AG04450 (cell line): ENCODE data around the gene EFCAB11. TPM values are rescaled to one million over a fixed set of nuclear protein-coding genes. Genes with fewer than 3 reads are reported as not detected.

Source experiments
- CTCF ChIA-PET: fragments of 300-600, 350-600 bp; formaldehyde crosslinking; extraction: SDS; loops from one replicate; lab custom pipeline; 2022; ENCODE audit warnings: antibody characterized with exemption, inconsistent platforms; lab: Charles Lee
- POLR2A ChIA-PET: fragments of 350-600 bp; formaldehyde crosslinking; extraction: SDS; loops from one replicate; lab custom pipeline; 2021; ENCODE audit warnings: antibody characterized with exemption, inconsistent platforms; lab: Yijun Ruan, JAX
- DNase-seq: peaks from one replicate; pipeline ENCODE4 v3.0.0-alpha.2; 2011; ENCODE audit warnings: low read depth, low spot score
- H3K27ac ChIP-seq: one replicate; pipeline ENCODE4 v1.5.1; 2012; ENCODE audit warnings: low read depth, low read length, control low read depth
- H3K27me3 ChIP-seq: one replicate; pipeline ENCODE4 v1.6.0; 2012; ENCODE audit warnings: low read length; ENCODE audit not compliant: control insufficient read depth, insufficient read depth
- H3K4me3 ChIP-seq: 2 replicates; pipeline ENCODE4 v1.5.1; 2011; ENCODE audit warnings: mild to moderate bottlenecking, low read depth, low read length, control low read depth
- H3K9me3 ChIP-seq: 2 replicates; pipeline ENCODE4 v1.5.1; 2012; ENCODE audit warnings: low read length; ENCODE audit not compliant: control insufficient read depth, insufficient read depth
- polyA plus RNA-seq: library from polyadenylated mRNA; depleted of rRNA; stranded (reverse); fragments of >200 nt; gene quantifications from 2 replicates; pipeline ENCODE4 v1.2.3, GENCODE V29; 2011
- TF ChIP-seq, protein P1 (sequence below): IDR thresholded peaks from 2 replicates; pipeline ENCODE4 v1.5.1; 2011; ENCODE audit warnings: low read depth, low read length, control low read depth, inconsistent platforms

Gene EFCAB11
- polyA plus RNA-seq, 1 experiment = 5.9 TPM

DNA sequence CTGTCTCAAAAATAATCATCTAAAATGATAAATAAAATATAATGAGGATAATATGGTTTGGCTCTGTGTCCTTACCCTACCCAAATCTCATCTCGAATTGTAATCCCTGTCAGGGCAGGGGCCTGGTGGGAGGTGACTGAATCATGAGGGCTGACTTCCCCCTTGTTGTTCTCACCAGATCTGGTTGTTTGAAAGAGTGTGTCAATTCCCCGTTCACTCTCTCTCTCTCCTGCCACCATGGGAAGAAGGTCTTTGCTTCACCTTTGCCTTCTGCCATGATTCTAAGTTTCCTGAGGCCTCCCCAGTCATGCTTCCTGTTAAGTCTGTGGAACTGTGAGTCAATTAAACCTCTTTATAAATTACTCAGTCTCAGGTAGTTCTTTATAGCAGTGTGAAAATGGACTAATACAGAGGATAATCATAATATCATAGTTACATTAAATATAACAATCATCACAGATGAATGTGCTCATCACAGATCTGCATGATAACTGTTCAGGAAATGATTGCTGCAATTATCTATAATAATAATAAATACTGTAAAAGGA lies 12.6 kb downstream of the EFCAB11 start:
- ChIA-PET CTCF (interaction anchor here (1.1 to 1.7 kb wide), 2 partner anchors 12 to 31 kb away, joined by 3 to 4 read pairs; no protein-coding TSS in a partner anchor), POLR2A (no interaction called here)
- TF ChIP-seq, protein P1, sequence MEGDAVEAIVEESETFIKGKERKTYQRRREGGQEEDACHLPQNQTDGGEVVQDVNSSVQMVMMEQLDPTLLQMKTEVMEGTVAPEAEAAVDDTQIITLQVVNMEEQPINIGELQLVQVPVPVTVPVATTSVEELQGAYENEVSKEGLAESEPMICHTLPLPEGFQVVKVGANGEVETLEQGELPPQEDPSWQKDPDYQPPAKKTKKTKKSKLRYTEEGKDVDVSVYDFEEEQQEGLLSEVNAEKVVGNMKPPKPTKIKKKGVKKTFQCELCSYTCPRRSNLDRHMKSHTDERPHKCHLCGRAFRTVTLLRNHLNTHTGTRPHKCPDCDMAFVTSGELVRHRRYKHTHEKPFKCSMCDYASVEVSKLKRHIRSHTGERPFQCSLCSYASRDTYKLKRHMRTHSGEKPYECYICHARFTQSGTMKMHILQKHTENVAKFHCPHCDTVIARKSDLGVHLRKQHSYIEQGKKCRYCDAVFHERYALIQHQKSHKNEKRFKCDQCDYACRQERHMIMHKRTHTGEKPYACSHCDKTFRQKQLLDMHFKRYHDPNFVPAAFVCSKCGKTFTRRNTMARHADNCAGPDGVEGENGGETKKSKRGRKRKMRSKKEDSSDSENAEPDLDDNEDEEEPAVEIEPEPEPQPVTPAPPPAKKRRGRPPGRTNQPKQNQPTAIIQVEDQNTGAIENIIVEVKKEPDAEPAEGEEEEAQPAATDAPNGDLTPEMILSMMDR = no peak
- no peak overlapping the region for H3K27ac ChIP-seq
- no peaks in the 10 kb centered on the region for H3K9me3 ChIP-seq
- no peak for DNase-seq
- no peak overlapping the region for H3K4me3 ChIP-seq
- H3K27me3 ChIP-seq = no peaks in the 10 kb centered on the region

DNA sequence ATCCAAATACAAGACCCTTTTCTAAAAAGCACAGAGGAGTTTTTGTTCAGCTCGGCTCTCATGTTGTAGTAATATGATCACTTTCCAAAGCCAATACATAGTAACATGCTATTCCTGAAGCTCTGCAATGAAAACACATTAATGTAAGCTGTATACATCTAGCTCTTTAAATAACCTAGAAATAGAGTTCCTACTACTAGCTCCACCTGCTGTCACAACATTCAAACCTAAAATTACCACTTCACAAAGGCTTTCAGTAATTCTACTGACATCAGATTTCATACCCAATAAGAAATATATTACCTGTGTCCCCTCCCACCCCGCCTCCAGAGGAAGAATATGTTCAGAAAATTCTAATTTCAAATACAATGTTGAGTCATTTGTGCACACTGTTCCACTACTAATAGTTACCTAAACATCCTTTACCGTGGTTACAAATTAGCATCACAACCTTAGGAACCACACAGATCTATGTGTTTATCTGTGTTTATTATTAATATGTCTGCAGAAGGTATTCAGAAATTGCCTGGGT lies 17.8 kb downstream of the EFCAB11 start:
- TF ChIP-seq, protein P1 = peak; percentile 36

DNA sequence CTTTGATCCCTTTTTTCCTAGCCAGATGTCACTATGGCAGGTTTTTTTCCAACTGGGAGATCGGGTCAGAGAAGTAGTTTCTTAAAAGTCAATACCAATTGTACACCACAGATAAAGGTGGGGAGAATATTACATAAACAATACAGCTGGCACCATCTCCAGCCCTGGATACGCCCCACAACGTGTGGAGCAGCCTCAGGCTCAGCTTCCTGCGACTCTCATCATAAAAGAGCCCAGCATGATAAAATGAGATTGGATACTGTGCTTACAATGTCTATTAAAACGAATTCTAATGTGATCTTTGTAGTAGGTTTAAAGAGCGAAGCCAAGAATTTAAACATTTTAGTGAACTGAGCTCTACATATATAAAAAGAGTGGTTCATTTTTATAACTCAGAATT lies 21.5 kb downstream of the EFCAB11 start:
- no peak overlapping the region for H3K27ac ChIP-seq
- POLR2A ChIA-PET = no interaction called here
- TF ChIP-seq, protein P1 = no peak
- no peak overlapping the region for H3K4me3 ChIP-seq
- no peaks in the 10 kb centered on the region for H3K9me3 ChIP-seq
- CTCF ChIA-PET = interaction anchor here (0.6 to 2.2 kb wide), 4 partner anchors 10 to 558 kb away, joined by 3 to 7 read pairs (median 4); no protein-coding TSS in a partner anchor
- DNase-seq = no peak
- H3K27me3 ChIP-seq = no peaks in the 10 kb centered on the region

More for the DNA sequence above, 17.8 kb downstream of the EFCAB11 start:
- Histone ChIP-seq H3K4me3 (no peak overlapping the region), H3K27me3 (no peaks in the 10 kb centered on the region), H3K9me3 (no peaks in the 10 kb centered on the region), H3K27ac (no peak overlapping the region)
- ChIA-PET CTCF (interaction anchor here (0.6 to 2.4 kb wide), 6 partner anchors 8 to 1027 kb away, joined by 3 to 15 read pairs (median 4); no protein-coding TSS in a partner anchor), POLR2A (no interaction called here)
- DNase-seq = no peak

DNA sequence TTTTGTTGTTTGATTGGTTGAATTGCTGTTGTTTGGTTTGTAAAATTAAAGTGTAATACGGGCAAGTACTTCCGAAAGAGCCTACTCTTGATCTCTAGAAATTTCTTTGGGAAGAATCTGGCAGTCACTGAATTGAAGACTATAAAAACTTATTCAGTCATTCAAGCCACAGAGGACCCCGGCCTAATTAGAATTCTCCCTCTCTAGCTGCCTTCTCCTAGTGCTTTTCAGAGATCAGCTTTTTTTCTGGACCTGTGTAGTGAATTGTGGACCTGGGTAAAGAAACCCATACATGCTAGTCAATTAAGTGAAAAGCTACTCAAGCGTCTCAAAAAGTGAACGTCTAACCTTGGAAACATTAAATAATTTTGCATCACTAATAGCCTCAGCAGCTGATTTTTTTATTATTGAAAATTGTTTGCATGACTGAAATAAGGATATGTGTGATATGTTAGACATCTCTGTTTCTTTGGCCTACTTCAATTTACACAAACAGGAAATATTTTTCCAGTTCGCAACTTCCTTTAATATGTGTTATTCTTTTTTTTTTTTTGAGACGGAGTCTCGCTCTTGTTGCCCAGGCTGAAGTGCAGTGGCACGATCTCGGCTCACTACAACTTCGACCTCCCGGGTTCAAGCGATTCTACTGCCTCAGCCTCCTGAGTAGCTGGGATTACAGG lies 27.2 kb downstream of the EFCAB11 start:
- POLR2A ChIA-PET = no interaction called here
- TF ChIP-seq, protein P1 = no peak
- Histone ChIP-seq H3K4me3 (no peak overlapping the region), H3K9me3 (no peaks in the 10 kb centered on the region), H3K27ac (no peak overlapping the region), H3K27me3 (no peaks in the 10 kb centered on the region)
- DNase-seq = no peak
- CTCF ChIA-PET = interaction anchor here (0.8 to 2.0 kb wide), 2 partner anchors 9 to 12 kb away, joined by 3 to 8 read pairs; no protein-coding TSS in a partner anchor

DNA sequence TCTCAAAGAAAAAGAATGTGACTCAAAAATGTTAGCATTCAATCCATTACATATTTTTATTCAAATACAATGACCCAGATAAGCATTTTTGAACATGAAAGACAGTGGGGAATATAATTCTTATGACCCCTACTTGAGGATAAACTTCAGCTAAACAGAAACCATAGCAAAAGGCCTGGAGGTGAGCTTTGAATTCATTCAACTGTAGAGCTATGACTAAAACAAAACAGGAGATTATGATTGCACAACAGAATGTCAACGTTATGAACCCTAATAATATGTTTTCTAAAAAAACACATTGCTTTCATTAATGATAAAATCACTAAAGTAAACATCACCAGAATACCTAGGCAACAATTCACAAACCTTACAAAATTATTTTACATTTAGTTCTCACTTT lies 27.8 kb downstream of the EFCAB11 start:
- H3K4me3 ChIP-seq = no peak overlapping the region
- ChIA-PET CTCF (interaction anchor here (0.8 to 2.0 kb wide), 3 partner anchors 10 to 46 kb away, joined by 3 to 8 read pairs (median 3); no protein-coding TSS in a partner anchor), POLR2A (no interaction called here)
- H3K27me3 ChIP-seq = no peaks in the 10 kb centered on the region
- TF ChIP-seq, protein P1 = no peak
- no peak overlapping the region for H3K27ac ChIP-seq
- H3K9me3 ChIP-seq = no peaks in the 10 kb centered on the region
- DNase-seq = no peak
